ENCODE results near the gene LRRFIP2. TPM values are rescaled to one million over a fixed set of nuclear protein-coding genes. Genes with fewer than 3 reads are reported as not detected.
A peak's percentile ranks its signal among the peaks of the same experiment; 100 is the strongest.

LRRFIP2 gene
- total and polyA plus RNA-seq, 2 experiments from 2014 or later, result 29.0 to 48.8 TPM

DNA sequence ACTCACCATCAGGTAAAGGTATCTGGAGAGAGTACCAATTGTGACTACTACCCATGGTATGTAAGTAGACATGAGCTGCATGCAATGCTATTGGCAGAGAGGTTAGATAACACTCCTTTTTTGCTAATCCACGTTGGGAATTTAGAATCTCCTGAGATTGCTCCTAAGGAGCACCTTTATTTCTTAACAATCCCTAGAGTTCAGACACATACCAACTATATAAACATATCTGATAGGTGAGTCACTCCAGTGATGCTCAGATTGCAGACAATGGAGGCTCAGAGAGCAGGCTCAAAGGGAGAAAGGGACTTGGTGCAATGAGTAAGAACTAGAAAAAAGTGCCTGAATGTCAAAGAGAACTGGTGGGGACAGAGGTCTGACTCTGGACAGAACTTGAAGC lies 47.0 kb upstream of the LRRFIP2 start:
- Histone ChIP-seq H3K27ac (peak overlapping the region; percentile 17), H3K4me1 (ENCODE audit: insufficient read depth) (peaks cover 13% of the 10 kb centered on the region), H3K4me2 (no peak overlapping the region), H3K27me3 (no peaks in the 10 kb centered on the region), H2AFZ (no peak overlapping the region), H3K4me3 (no peak overlapping the region), H3K9me2 (replicated peaks; ENCODE audit: insufficient read depth) (no peaks in the 10 kb centered on the region), H3K36me3 (replicated peaks; ENCODE audit: insufficient read depth, low read depth) (no peaks in the 10 kb centered on the region), H3K9me3 (ENCODE audit: low read depth) (no peaks in the 10 kb centered on the region), H3K79me2 (no peaks in the 10 kb centered on the region), H4K20me1 (ENCODE audit: insufficient read depth, poor library complexity, severe bottlenecking) (no peaks in the 10 kb centered on the region)
- no peak for TF ChIP-seq EZH2phosphoT487 (IDR thresholded peaks at IDR 0.05; ENCODE audit: low read depth, severe bottlenecking, unreplicated experiment)
- TF ChIP-seq EZH2 (IDR thresholded peaks at IDR 0.05; ENCODE audit: borderline replicate concordance), result no peak
- TF ChIP-seq, protein P1, sequence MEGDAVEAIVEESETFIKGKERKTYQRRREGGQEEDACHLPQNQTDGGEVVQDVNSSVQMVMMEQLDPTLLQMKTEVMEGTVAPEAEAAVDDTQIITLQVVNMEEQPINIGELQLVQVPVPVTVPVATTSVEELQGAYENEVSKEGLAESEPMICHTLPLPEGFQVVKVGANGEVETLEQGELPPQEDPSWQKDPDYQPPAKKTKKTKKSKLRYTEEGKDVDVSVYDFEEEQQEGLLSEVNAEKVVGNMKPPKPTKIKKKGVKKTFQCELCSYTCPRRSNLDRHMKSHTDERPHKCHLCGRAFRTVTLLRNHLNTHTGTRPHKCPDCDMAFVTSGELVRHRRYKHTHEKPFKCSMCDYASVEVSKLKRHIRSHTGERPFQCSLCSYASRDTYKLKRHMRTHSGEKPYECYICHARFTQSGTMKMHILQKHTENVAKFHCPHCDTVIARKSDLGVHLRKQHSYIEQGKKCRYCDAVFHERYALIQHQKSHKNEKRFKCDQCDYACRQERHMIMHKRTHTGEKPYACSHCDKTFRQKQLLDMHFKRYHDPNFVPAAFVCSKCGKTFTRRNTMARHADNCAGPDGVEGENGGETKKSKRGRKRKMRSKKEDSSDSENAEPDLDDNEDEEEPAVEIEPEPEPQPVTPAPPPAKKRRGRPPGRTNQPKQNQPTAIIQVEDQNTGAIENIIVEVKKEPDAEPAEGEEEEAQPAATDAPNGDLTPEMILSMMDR (IDR thresholded peaks at IDR 0.05; ENCODE audit: poor library complexity), result no peak
- peak; percentile 62 for DNase-seq (ENCODE audit: low spot score)
- 53% methylated on average over 1 of the region's 1 CpG for WGBS (ENCODE audit: low lambda C conversion rate, missing lambda C conversion rate)

DNA sequence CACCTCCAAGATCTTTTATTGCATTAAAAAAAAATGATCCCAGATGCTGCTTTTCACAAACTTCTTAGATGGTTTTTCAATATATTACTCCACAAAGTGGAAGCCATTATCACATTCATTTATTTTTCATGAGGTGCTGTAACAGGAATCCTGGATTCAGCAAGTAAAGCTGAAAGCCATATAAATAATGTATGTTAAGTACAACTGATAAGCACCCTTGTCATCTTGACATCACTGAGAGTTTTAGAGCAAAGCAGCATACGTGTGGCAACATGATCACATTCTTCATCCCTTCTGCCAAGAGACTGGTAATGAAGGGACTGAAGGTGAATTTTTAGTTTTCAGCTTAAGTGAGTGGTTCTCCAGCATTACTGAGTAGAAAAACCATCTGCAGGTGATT lies 44.9 kb upstream of the LRRFIP2 start:
- Histone ChIP-seq H3K4me1 (ENCODE audit: insufficient read depth) (peaks cover 13% of the 10 kb centered on the region), H2AFZ (no peak overlapping the region), H3K36me3 (replicated peaks; ENCODE audit: insufficient read depth, low read depth) (no peaks in the 10 kb centered on the region), H4K20me1 (ENCODE audit: insufficient read depth, poor library complexity, severe bottlenecking) (no peaks in the 10 kb centered on the region), H3K9me2 (replicated peaks; ENCODE audit: insufficient read depth) (no peaks in the 10 kb centered on the region), H3K4me3 (no peak overlapping the region), H3K27me3 (no peaks in the 10 kb centered on the region), H3K79me2 (no peaks in the 10 kb centered on the region), H3K27ac (peak overlapping the region; percentile 16), H3K4me2 (no peak overlapping the region), H3K9me3 (ENCODE audit: low read depth) (no peaks in the 10 kb centered on the region)
- TF ChIP-seq, protein P1 (IDR thresholded peaks at IDR 0.05; ENCODE audit: poor library complexity), result no peak
- TF ChIP-seq EZH2 (IDR thresholded peaks at IDR 0.05; ENCODE audit: borderline replicate concordance) (no peak), EZH2phosphoT487 (IDR thresholded peaks at IDR 0.05; ENCODE audit: low read depth, severe bottlenecking, unreplicated experiment) (no peak)
- DNase-seq (ENCODE audit: low spot score), result no peak
- 67% methylated on average over 1 of the region's 1 CpG for WGBS (ENCODE audit: low lambda C conversion rate, missing lambda C conversion rate)

DNA sequence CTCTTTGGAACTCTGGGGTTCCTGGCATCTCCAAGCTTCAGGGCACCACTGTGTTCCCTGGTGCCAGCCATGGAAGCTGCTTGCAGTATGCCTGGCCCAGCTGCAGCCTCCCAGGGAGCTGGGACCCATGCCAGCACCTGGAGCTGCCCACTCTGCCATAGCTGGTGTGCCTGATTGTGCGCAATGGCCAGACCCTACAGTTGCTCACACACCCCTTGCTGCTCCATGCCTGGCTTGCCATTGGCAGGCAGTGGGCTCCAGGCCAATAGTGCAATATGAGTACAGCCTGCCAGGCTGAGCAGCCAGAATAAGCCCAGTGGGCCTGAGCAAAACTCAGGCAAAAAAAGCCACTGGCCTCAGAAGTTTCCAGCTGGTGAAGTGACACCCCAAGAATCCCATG lies 43.8 kb upstream of the LRRFIP2 start:
- no peaks in the 10 kb centered on the region for H3K27me3 ChIP-seq
- H3K9me3 ChIP-seq (ENCODE audit: low read depth), result no peaks in the 10 kb centered on the region
- peaks cover 6% of the 10 kb centered on the region for H3K4me1 ChIP-seq (ENCODE audit: insufficient read depth)
- H3K79me2 ChIP-seq, result no peaks in the 10 kb centered on the region
- H3K27ac ChIP-seq, result no peak overlapping the region
- WGBS (ENCODE audit: low lambda C conversion rate, missing lambda C conversion rate), result 85% methylated on average over 1 of the region's 1 CpG
- no peak overlapping the region for H2AFZ ChIP-seq
- H3K4me2 ChIP-seq, result no peak overlapping the region
- DNase-seq (ENCODE audit: low spot score), result no peak
- H3K9me2 ChIP-seq (replicated peaks; ENCODE audit: insufficient read depth), result no peaks in the 10 kb centered on the region
- no peaks in the 10 kb centered on the region for H3K36me3 ChIP-seq (replicated peaks; ENCODE audit: insufficient read depth, low read depth)
- H3K4me3 ChIP-seq, result no peak overlapping the region
- no peak for TF ChIP-seq EZH2 (IDR thresholded peaks at IDR 0.05; ENCODE audit: borderline replicate concordance)
- no peak for TF ChIP-seq EZH2phosphoT487 (IDR thresholded peaks at IDR 0.05; ENCODE audit: low read depth, severe bottlenecking, unreplicated experiment)
- TF ChIP-seq, protein P1 (IDR thresholded peaks at IDR 0.05; ENCODE audit: poor library complexity), result no peak
- no peaks in the 10 kb centered on the region for H4K20me1 ChIP-seq (ENCODE audit: insufficient read depth, poor library complexity, severe bottlenecking)
